Measurements from ENCODE around the gene ZNF785. TPM values are rescaled to one million over a fixed set of nuclear protein-coding genes. Genes with fewer than 3 reads are reported as not detected.
"Not testable (repeated sequence)": the region's sequence is repeated elsewhere in the genome, so short reads cannot be mapped to it uniquely, and the experiment has no call there.

Gene ZNF785
- total RNA-seq, 4 donors from 2014 or later = 6.9 to 17.0 (median 12.2) TPM

DNA sequence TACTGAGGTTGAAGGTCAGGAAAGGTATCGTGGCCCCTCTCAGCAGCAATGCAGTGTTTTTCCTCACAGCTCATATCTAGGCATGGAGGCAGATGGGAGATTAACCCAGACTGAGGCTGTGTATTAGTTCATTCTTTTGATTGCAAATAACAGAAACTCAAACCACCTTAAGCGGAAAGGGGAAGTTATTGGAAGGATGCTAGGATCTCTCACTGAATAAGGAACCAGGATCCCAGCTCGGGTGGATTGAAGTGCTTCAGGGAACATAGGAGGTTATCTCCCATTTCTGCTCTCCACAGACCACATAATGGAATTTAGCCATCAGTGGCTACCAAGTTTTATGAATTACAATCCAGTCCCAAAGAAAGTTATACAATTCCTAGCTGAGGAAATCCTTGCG lies 16.5 kb upstream of the ZNF785 start:
- Histone ChIP-seq H3K27ac (peak overlapping the region in 1 of 4 donors; percentile 14), H3K4me1 (peaks cover 0 to 11% (median 0%) of the 10 kb centered on the region in 3 donors), H3K36me3 (peaks cover 0 to 52% of the 10 kb centered on the region in 2 donors), H3K9me3 (no peaks in the 10 kb centered on the region), H3K4me3 (no peak overlapping the region), H3K27me3 (no peaks in the 10 kb centered on the region)
- no peak for TF ChIP-seq EP300 (IDR thresholded peaks at IDR 0.05)
- TF ChIP-seq POLR2A (IDR thresholded peaks at IDR 0.05) = no peak
- TF ChIP-seq, protein P1, sequence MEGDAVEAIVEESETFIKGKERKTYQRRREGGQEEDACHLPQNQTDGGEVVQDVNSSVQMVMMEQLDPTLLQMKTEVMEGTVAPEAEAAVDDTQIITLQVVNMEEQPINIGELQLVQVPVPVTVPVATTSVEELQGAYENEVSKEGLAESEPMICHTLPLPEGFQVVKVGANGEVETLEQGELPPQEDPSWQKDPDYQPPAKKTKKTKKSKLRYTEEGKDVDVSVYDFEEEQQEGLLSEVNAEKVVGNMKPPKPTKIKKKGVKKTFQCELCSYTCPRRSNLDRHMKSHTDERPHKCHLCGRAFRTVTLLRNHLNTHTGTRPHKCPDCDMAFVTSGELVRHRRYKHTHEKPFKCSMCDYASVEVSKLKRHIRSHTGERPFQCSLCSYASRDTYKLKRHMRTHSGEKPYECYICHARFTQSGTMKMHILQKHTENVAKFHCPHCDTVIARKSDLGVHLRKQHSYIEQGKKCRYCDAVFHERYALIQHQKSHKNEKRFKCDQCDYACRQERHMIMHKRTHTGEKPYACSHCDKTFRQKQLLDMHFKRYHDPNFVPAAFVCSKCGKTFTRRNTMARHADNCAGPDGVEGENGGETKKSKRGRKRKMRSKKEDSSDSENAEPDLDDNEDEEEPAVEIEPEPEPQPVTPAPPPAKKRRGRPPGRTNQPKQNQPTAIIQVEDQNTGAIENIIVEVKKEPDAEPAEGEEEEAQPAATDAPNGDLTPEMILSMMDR (IDR thresholded peaks at IDR 0.05) = no peak
- TF ChIP-seq POLR2AphosphoS5 (IDR thresholded peaks at IDR 0.05) = no peak
- WGBS, 2 donors (ENCODE audit: low coverage in 1 of 2) = 69 to 80% methylated on average over 4 of the region's 4 CpGs
- ATAC-seq = no peak

DNA sequence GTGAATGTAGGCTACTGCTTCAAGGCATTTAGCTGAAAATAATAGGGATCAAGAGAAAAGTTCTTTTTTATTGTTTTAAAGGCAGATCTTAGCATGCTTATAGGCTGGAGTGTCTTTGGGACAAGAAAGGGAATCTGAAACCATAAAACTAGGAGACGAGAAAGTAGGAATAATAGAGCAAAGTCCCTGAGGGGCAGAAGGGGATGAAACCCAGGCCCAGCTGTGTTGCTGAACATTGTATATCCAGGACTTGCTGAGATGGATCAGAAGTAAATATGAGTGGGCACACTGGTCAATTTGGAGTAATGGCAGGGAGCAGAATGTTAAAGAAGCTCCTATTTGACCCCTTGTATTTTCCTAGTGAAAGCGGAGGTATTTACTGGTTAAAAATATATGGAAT lies 15.4 kb upstream of the ZNF785 start:
- no peak overlapping the region for H3K4me3 ChIP-seq
- TF ChIP-seq POLR2A (IDR thresholded peaks at IDR 0.05) (no peak), EP300 (IDR thresholded peaks at IDR 0.05) (no peak), POLR2AphosphoS5 (IDR thresholded peaks at IDR 0.05) (no peak)
- TF ChIP-seq, protein P1 (IDR thresholded peaks at IDR 0.05) = no peak
- H3K27ac ChIP-seq = no peak overlapping the region
- WGBS, 2 donors (ENCODE audit: low coverage in 1 of 2) = 93 to 100% methylated on average over 2 of the region's 2 CpGs
- no peaks in the 10 kb centered on the region for H3K9me3 ChIP-seq
- H3K4me1 ChIP-seq = peaks cover 0 to 11% (median 0%) of the 10 kb centered on the region in 3 donors
- no peak for ATAC-seq
- H3K27me3 ChIP-seq = no peaks in the 10 kb centered on the region
- peaks cover 0 to 42% of the 10 kb centered on the region in 2 donors for H3K36me3 ChIP-seq

DNA sequence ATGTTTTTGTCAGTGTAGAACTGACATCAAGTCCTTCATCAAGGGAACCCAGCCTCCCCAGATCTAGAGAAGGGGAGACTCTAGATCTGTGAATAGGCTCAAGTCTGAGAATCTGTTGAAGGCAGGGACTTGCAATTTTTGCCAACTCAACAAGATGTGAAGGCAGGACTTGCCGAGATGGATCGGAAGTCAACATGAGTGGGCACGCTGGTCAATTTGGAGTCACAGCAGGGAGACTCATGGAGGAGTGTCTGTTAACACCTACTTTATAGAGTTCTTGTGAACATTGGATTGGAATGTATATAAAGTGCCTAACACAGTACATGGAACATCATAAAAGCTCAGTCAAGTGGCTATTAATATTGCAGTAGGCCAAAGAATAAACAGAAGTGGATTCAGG lies 14.7 kb upstream of the ZNF785 start:
- TF ChIP-seq, protein P1 (IDR thresholded peaks at IDR 0.05) = no peak
- TF ChIP-seq POLR2A (IDR thresholded peaks at IDR 0.05) = no peak
- TF ChIP-seq POLR2AphosphoS5 (IDR thresholded peaks at IDR 0.05) = no peak
- no peak for TF ChIP-seq EP300 (IDR thresholded peaks at IDR 0.05)
- no peaks in the 10 kb centered on the region for H3K9me3 ChIP-seq
- H3K27ac ChIP-seq = no peak overlapping the region
- 87 to 100% methylated on average over 3 of the region's 3 CpGs for WGBS, 2 donors (ENCODE audit: low coverage in 1 of 2)
- ATAC-seq = no peak
- H3K4me1 ChIP-seq = peaks cover 0 to 11% (median 0%) of the 10 kb centered on the region in 3 donors
- no peak overlapping the region for H3K4me3 ChIP-seq
- H3K27me3 ChIP-seq = no peaks in the 10 kb centered on the region
- peaks cover 0 to 34% of the 10 kb centered on the region in 2 donors for H3K36me3 ChIP-seq

DNA sequence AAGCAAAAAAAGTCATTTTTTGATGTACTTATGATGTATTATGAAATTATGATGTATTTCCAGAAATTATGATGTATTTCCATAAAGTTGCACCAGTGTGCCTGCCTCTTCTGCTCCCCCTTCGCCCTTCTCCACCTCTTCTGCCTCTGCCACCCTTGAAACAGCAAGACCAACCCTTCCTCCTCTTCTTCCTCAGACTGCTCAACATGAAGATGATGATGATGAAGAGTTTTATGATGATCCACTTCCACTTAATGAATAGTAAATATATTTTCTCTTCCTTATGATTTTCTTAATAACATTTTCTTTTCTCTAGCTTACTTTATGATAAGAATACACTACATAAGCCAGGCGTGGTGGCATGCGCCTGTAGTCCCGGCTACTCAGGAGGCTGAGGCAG lies 7.4 kb upstream of the ZNF785 start:
- Histone ChIP-seq H3K27ac (no peak overlapping the region), H3K4me1 (no peaks in the 10 kb centered on the region), H3K4me3 (no peak overlapping the region), H3K36me3 (peaks cover 0 to 7% of the 10 kb centered on the region in 2 donors), H3K9me3 (no peaks in the 10 kb centered on the region), H3K27me3 (no peaks in the 10 kb centered on the region)
- TF ChIP-seq, protein P1 (IDR thresholded peaks at IDR 0.05) = no peak
- TF ChIP-seq EP300 (IDR thresholded peaks at IDR 0.05) (no peak), POLR2A (IDR thresholded peaks at IDR 0.05) (no peak), POLR2AphosphoS5 (IDR thresholded peaks at IDR 0.05) (no peak)
- ATAC-seq = no peak
- WGBS, 2 donors (ENCODE audit: low coverage in 1 of 2) = 99 to 100% methylated on average over 1 to 4 of the region's 4 CpGs

DNA sequence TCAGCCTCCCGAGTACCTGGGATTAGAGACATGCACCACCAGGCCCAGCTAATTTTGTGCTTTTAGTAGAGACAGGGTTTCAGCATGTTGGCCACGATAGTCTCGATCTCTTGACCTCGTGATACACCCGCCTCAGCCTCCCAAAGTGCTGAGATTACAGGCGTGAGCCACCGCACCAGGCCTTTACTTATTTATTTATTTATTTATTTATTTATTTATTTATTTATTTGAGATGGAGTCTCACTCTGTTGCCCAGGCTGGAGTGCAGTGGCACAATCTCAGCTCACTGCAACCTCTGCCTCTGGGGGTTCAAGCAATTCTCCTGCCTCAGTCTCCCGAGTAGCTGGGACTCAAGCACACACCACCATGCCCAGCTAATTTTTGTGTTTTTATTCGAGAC lies 5.4 kb upstream of the ZNF785 start:
- H3K9me3 ChIP-seq, H3K4me3 ChIP-seq, H3K27me3 ChIP-seq, H3K36me3 ChIP-seq, ATAC-seq, H3K27ac ChIP-seq: not testable (repeated sequence)
- WGBS, 2 donors (ENCODE audit: low coverage in 1 of 2) = 94 to 99% methylated on average over 9 of the region's 9 CpGs
- H3K4me1 ChIP-seq = peaks cover 0 to 15% (median 3%) of the 10 kb centered on the region in 3 donors

DNA sequence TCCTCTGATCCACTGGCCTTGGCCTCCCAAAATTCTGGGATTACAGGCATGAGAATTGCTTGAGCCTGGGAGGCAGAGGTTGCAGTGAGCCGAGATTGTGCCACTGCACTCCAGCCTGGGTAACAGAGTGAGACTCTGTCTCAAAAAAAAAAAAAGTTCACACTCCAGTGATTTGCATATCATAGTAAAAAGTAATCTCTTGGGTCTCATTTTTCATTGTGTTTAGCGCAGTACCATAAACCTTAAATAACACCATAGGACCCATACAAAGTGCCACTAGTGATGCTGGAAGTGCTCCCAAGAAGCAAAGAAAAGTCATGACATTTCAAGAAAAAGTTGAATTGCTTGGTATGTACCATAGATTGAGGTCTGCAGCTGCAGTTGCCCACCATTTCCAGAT lies 4.1 kb upstream of the ZNF785 start:
- not testable (repeated sequence) for H3K27me3 ChIP-seq, H3K27ac ChIP-seq, H3K4me3 ChIP-seq, ATAC-seq, H3K9me3 ChIP-seq, H3K36me3 ChIP-seq
- WGBS, 2 donors (ENCODE audit: low coverage in 1 of 2) = 90 to 100% methylated on average over 1 to 2 of the region's 2 CpGs
- peaks cover 0 to 22% (median 7%) of the 10 kb centered on the region in 3 donors for H3K4me1 ChIP-seq

All from gastroesophageal sphincter (tissue), 4 donors.